HCT116 (cell line): Measurements from ENCODE around the gene ACOXL. TPM values are rescaled to one million over a fixed set of nuclear protein-coding genes. Genes with fewer than 3 reads are reported as not detected.

Experiments used
- ATAC-seq: fragments of 200-7000 bp; cut with Tn5 transposase; 2 replicates; pipeline ENCODE4 v1.9.1; 2020; ENCODE audit warnings: mild to moderate bottlenecking, moderate library complexity
- BruUV-seq: library from RNA; stranded (reverse); fragments of 400-500 nt; replicated peaks from 2 replicates; lab custom pipeline; 2021; lab: Mats Ljungman, UMichigan
- CTCF ChIA-PET: fragments of 300-600 bp; sonication (Branson Sonifier 250); formaldehyde crosslinking; loops from one replicate; lab custom pipeline; 2021; ENCODE audit warnings: antibody characterized with exemption; lab: Charles Lee
- POLR2A ChIA-PET: fragments of 300-600, 350-600 bp; sonication (Branson Sonifier 250); formaldehyde crosslinking; loops from one replicate; lab custom pipeline; 2021; ENCODE audit warnings: antibody characterized with exemption; lab: Charles Lee
- RAD21 ChIA-PET, 2 experiments: fragments of 300-600 bp; sonication (Branson Sonifier 250); formaldehyde crosslinking; loops; one replicate each; lab custom pipeline; 2023; ENCODE audit warnings: low total read pairs in 2 of 2; ENCODE audit not compliant: uncharacterized antibody in 2 of 2, unreplicated experiment in 2 of 2, low non-redundant PET in 1 of 2; lab: Charles Lee
- DNase-seq: peaks from one replicate; pipeline ENCODE4 v3.0.0-alpha.2; 2010; ENCODE audit warnings: low read depth, low spot score
- H2AFZ ChIP-seq: fragments of 200-600 bp; shearing (Covaris generic), sonication (generic); 2 replicates; pipeline ENCODE4 v1.6.1; 2017; ENCODE audit warnings: low read depth, mixed run types, mixed read lengths, antibody characterized with exemption, low read length; ENCODE audit not compliant: poor library complexity, severe bottlenecking
- H3K27ac ChIP-seq: 2 replicates; pipeline ENCODE4 v1.5.1; 2012; ENCODE audit warnings: low read depth, low read length
- H3K27me3 ChIP-seq: fragments of 200-600 bp; sonication (generic); 2 replicates; pipeline ENCODE4 v1.6.1; 2016; ENCODE audit warnings: mixed run types, low read length, mixed read lengths; ENCODE audit not compliant: insufficient read depth
- H3K36me3 ChIP-seq, 2 experiments: fragments of 200-500 bp in 1 of 2; fragments of 200-600 bp in 1 of 2; sonication (Bioruptor generic) in 1 of 2; sonication (generic) in 1 of 2; 2 replicates each; pipeline versions ENCODE4 v1.5.1 to v1.6.1; 2014 to 2016; ENCODE audit warnings: low read length in 2 of 2, inconsistent platforms in 1 of 2, mixed read lengths in 1 of 2, mixed run types in 1 of 2; ENCODE audit not compliant: insufficient read depth in 2 of 2, control insufficient read depth in 1 of 2
- H3K4me1 ChIP-seq, 2 experiments: fragments of 200-600 bp in 1 of 2; sonication (generic) in 1 of 2; 2 replicates each; pipeline versions ENCODE4 v1.5.1 to v1.6.1; 2012 to 2017; ENCODE audit warnings: low read length in 2 of 2, inconsistent platforms in 1 of 2, mild to moderate bottlenecking in 1 of 2, mixed read lengths in 1 of 2, mixed run types in 1 of 2, moderate library complexity in 1 of 2; ENCODE audit not compliant: insufficient read depth in 2 of 2, control insufficient read depth in 1 of 2
- H3K4me2 ChIP-seq: fragments of 200-600 bp; sonication (generic); 2 replicates; pipeline ENCODE4 v1.6.1; 2017; ENCODE audit warnings: mixed run types, low read length, mixed read lengths
- H3K4me3 ChIP-seq, 2 experiments: fragments of 200-600 bp in 1 of 2; sonication (generic) in 1 of 2; replicated peaks in 1 of 2; 2 replicates each; pipeline ENCODE4 v1.5.1; 2011 to 2016; ENCODE audit warnings: low read length in 2 of 2, control low read depth in 1 of 2, low read depth in 1 of 2, mild to moderate bottlenecking in 1 of 2, mixed read lengths in 1 of 2, mixed run types in 1 of 2
- H3K79me2 ChIP-seq: fragments of 200-600 bp; sonication (generic); 2 replicates; pipeline ENCODE4 v1.6.1; 2017; ENCODE audit warnings: mild to moderate bottlenecking, mixed run types, low read length, moderate library complexity, mixed read lengths; ENCODE audit not compliant: insufficient read depth
- H3K9ac ChIP-seq: fragments of 200-600 bp; sonication (generic); 2 replicates; pipeline ENCODE4 v1.6.1; 2016; ENCODE audit warnings: low read length, mixed read lengths
- H3K9me2 ChIP-seq: fragments of 200-600 bp; sonication (generic), shearing (Covaris generic); 2 replicates; pipeline ENCODE4 v1.6.1; 2017; ENCODE audit warnings: mixed run types, mild to moderate bottlenecking, moderate library complexity; ENCODE audit not compliant: insufficient read depth
- H3K9me3 ChIP-seq, 2 experiments: fragments of 200-500 bp in 1 of 2; fragments of 200-600 bp in 1 of 2; sonication (Bioruptor generic) in 1 of 2; sonication (generic) in 1 of 2; 2 replicates each; pipeline ENCODE4 v1.6.1; 2014 to 2017; ENCODE audit warnings: low read length in 2 of 2, mixed read lengths in 2 of 2, inconsistent platforms in 1 of 2, low read depth in 1 of 2, mild to moderate bottlenecking in 1 of 2, mixed run types in 1 of 2, moderate library complexity in 1 of 2; ENCODE audit not compliant: control insufficient read depth in 1 of 2, insufficient read depth in 1 of 2
- H4K20me1 ChIP-seq: fragments of 200-600 bp; sonication (generic), shearing (Covaris generic); 2 replicates; pipeline ENCODE4 v1.6.1; 2017; ENCODE audit warnings: mixed run types, mild to moderate bottlenecking, moderate library complexity; ENCODE audit not compliant: insufficient read depth
- CBX3 ChIP-seq: IDR thresholded peaks from 2 replicates; pipeline ENCODE4 v1.6.1; 2012; ENCODE audit warnings: low read depth
- CEBPB ChIP-seq: IDR thresholded peaks from 2 replicates; pipeline ENCODE4 v1.6.1; 2012; ENCODE audit warnings: low read depth
- EGR1 ChIP-seq: IDR thresholded peaks from 2 replicates; pipeline ENCODE4 v1.6.1; 2012; ENCODE audit warnings: low read depth
- ELF1 ChIP-seq: IDR thresholded peaks from 2 replicates; pipeline ENCODE4 v1.6.1; 2012; ENCODE audit warnings: low read depth, borderline replicate concordance
- EZH2 ChIP-seq: fragments of 200-600 bp; sonication (generic); IDR thresholded peaks from 2 replicates; pipeline ENCODE4 v1.6.1; 2017; ENCODE audit warnings: antibody characterized with exemption, mixed run types
- EZH2phosphoT487 ChIP-seq: fragments of 200-600 bp; IDR thresholded peaks from 2 replicates; pipeline ENCODE4 v1.6.1; 2018; ENCODE audit warnings: antibody characterized with exemption, borderline replicate concordance
- FOSL1 ChIP-seq: IDR thresholded peaks from 2 replicates; pipeline ENCODE4 v1.6.1; 2012; ENCODE audit warnings: low read depth
- JUND ChIP-seq: IDR thresholded peaks from 2 replicates; pipeline ENCODE4 v1.6.1; 2012
- MAX ChIP-seq: IDR thresholded peaks from 2 replicates; pipeline ENCODE4 v1.6.1; 2012
- POLR2A ChIP-seq: IDR thresholded peaks from 2 replicates; pipeline ENCODE4 v1.7.0; 2011; ENCODE audit warnings: borderline replicate concordance; ENCODE audit not compliant: insufficient read depth, insufficient read length; ENCODE audit errors: extremely low read depth
- POLR2AphosphoS5 ChIP-seq: IDR thresholded peaks from 2 replicates; pipeline ENCODE4 v1.6.1; 2011; ENCODE audit warnings: mild to moderate bottlenecking, low read depth, low read length, moderate library complexity
- RAD21 ChIP-seq: IDR thresholded peaks from 2 replicates; pipeline ENCODE4 v1.6.1; 2012; ENCODE audit warnings: low read depth, mild to moderate bottlenecking
- SIN3A ChIP-seq: IDR thresholded peaks from 2 replicates; pipeline ENCODE4 v1.6.1; 2012; ENCODE audit warnings: low read depth
- SP1 ChIP-seq: IDR thresholded peaks from 2 replicates; pipeline ENCODE4 v1.6.1; 2012; ENCODE audit warnings: low read depth
- SRF ChIP-seq: IDR thresholded peaks from 2 replicates; pipeline ENCODE4 v1.6.1; 2012; ENCODE audit warnings: low read depth
- TCF7L2 ChIP-seq: IDR thresholded peaks from 2 replicates; pipeline ENCODE4 v1.7.0; 2011; ENCODE audit warnings: borderline replicate concordance, inconsistent platforms; ENCODE audit not compliant: insufficient read depth, insufficient read length; ENCODE audit errors: extremely low read depth
- YY1 ChIP-seq: IDR thresholded peaks from 2 replicates; pipeline ENCODE4 v1.6.1; 2011; ENCODE audit warnings: low read length, low read depth, moderate library complexity, mild to moderate bottlenecking; ENCODE audit not compliant: insufficient replicate concordance; ENCODE audit errors: extremely low read depth
- intact Hi-C: fragments of 100-400 bp; cut with micrococcal nuclease; formaldehyde crosslinking; loops from 2 replicates; pipeline ENCODE4 v1.10.0; 2022
- total RNA-seq: library from RNA; stranded (reverse); gene quantifications from one replicate; pipeline ENCODE4 v1.2.1, GENCODE V29; 2021; ENCODE audit not compliant: unreplicated experiment
- TF ChIP-seq, protein P1 (sequence below): IDR thresholded peaks from 2 replicates; pipeline ENCODE4 v1.6.1; 2012; ENCODE audit warnings: low read depth
- TF ChIP-seq, protein P2 (sequence below): IDR thresholded peaks from 2 replicates; pipeline ENCODE4 v1.6.1; 2011; ENCODE audit warnings: mild to moderate bottlenecking, low read length, moderate library complexity; ENCODE audit not compliant: insufficient replicate concordance; ENCODE audit errors: extremely low read depth

ACOXL gene
- total RNA-seq, 1 experiment from 2014 or later: 5.5 TPM

GRCh38 chr2:110708455-110708854 is 23.9 kb upstream of the ACOXL start:
- intact Hi-C loops: no loop called here
- Histone ChIP-seq H3K79me2 (no peaks in the 10 kb centered on the region), H3K4me1 (peaks cover 0 to 4% of the 10 kb centered on the region in 2 experiments; a peak in 2 of 4 replicates), H3K27me3 (peaks cover 24% of the 10 kb centered on the region), H4K20me1 (no peaks in the 10 kb centered on the region), H3K9me2 (no peaks in the 10 kb centered on the region), H3K9ac (no peak overlapping the region), H3K4me3 (no peak overlapping the region), H2AFZ (no peak overlapping the region), H3K27ac (no peak overlapping the region), H3K36me3 (no peaks in the 10 kb centered on the region), H3K9me3 (no peaks in the 10 kb centered on the region), H3K4me2 (no peak overlapping the region)
- no peak for ATAC-seq
- CTCF ChIA-PET: no interaction called here
- no peak for DNase-seq
- no peak for TF ChIP-seq RAD21
- TF ChIP-seq, protein P1, sequence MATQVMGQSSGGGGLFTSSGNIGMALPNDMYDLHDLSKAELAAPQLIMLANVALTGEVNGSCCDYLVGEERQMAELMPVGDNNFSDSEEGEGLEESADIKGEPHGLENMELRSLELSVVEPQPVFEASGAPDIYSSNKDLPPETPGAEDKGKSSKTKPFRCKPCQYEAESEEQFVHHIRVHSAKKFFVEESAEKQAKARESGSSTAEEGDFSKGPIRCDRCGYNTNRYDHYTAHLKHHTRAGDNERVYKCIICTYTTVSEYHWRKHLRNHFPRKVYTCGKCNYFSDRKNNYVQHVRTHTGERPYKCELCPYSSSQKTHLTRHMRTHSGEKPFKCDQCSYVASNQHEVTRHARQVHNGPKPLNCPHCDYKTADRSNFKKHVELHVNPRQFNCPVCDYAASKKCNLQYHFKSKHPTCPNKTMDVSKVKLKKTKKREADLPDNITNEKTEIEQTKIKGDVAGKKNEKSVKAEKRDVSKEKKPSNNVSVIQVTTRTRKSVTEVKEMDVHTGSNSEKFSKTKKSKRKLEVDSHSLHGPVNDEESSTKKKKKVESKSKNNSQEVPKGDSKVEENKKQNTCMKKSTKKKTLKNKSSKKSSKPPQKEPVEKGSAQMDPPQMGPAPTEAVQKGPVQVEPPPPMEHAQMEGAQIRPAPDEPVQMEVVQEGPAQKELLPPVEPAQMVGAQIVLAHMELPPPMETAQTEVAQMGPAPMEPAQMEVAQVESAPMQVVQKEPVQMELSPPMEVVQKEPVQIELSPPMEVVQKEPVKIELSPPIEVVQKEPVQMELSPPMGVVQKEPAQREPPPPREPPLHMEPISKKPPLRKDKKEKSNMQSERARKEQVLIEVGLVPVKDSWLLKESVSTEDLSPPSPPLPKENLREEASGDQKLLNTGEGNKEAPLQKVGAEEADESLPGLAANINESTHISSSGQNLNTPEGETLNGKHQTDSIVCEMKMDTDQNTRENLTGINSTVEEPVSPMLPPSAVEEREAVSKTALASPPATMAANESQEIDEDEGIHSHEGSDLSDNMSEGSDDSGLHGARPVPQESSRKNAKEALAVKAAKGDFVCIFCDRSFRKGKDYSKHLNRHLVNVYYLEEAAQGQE: no peak
- TF ChIP-seq EGR1: no peak
- no peak for TF ChIP-seq SIN3A
- TF ChIP-seq TCF7L2: no peak
- no peak for TF ChIP-seq CEBPB
- TF ChIP-seq POLR2A: no peak
- TF ChIP-seq MAX: no peak
- no peak for TF ChIP-seq ELF1
- TF ChIP-seq EZH2: no peak
- no peak for TF ChIP-seq SP1
- no peak for TF ChIP-seq CBX3
- no peak for TF ChIP-seq JUND
- TF ChIP-seq POLR2AphosphoS5: no peak
- TF ChIP-seq, protein P2, sequence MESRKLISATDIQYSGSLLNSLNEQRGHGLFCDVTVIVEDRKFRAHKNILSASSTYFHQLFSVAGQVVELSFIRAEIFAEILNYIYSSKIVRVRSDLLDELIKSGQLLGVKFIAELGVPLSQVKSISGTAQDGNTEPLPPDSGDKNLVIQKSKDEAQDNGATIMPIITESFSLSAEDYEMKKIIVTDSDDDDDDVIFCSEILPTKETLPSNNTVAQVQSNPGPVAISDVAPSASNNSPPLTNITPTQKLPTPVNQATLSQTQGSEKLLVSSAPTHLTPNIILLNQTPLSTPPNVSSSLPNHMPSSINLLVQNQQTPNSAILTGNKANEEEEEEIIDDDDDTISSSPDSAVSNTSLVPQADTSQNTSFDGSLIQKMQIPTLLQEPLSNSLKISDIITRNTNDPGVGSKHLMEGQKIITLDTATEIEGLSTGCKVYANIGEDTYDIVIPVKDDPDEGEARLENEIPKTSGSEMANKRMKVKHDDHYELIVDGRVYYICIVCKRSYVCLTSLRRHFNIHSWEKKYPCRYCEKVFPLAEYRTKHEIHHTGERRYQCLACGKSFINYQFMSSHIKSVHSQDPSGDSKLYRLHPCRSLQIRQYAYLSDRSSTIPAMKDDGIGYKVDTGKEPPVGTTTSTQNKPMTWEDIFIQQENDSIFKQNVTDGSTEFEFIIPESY: no peak
- TF ChIP-seq SRF: no peak
- TF ChIP-seq EZH2phosphoT487: no peak
- no peak for TF ChIP-seq YY1
- TF ChIP-seq FOSL1: no peak
- POLR2A ChIA-PET: no interaction called here
- RAD21 ChIA-PET: no interaction called here
- BruUV-seq: no TSS peak
